GM21619 (cell line): ENCODE data around the gene FAM9C.
"Not testable (repeated sequence)": the region's sequence is repeated elsewhere in the genome, so short reads cannot be mapped to it uniquely, and the experiment has no call there.

Experiments
- ATAC-seq: cut with Tn5 transposase; IDR thresholded peaks from one replicate; pipeline ENCODE4 v1.9.1; 2021; ENCODE audit not compliant: unreplicated experiment

FAM9C gene

DNA sequence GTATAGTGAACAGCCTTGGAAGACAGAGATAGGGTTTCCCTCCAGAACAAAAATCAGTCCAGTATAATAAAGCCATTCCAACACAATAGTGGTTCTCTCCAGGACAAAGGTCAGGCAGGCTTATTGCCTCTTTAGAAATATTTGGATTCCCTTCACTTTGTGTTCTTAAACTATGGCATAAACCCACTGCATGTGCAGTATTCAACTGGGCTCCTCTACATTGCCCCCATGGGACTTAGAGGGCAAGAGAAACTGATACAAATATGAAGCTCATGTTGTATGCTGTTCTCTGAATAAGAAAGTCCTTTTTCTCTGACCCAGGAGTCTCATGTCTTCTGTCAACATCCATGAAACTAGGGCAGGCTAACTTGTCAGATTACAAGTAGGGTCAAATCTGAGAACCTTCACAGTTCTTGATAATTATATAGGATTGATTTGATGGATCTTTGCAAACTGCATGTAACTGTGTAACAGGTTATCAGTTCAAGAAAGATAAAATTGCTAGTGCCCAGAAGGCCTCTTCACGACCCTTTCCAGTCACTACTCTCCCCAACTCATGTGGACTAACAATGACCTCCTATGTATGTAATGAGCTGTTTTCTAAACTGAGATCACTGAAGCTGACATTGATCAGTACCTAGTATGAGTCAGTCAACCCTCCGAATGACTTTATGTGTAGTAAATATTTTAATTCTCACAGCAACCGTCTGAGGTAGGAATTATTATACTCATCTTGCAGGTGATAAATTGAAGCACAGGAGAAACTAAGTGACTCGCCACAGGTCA is 31.9 kb upstream of the FAM9C start:
- no peak for ATAC-seq

DNA sequence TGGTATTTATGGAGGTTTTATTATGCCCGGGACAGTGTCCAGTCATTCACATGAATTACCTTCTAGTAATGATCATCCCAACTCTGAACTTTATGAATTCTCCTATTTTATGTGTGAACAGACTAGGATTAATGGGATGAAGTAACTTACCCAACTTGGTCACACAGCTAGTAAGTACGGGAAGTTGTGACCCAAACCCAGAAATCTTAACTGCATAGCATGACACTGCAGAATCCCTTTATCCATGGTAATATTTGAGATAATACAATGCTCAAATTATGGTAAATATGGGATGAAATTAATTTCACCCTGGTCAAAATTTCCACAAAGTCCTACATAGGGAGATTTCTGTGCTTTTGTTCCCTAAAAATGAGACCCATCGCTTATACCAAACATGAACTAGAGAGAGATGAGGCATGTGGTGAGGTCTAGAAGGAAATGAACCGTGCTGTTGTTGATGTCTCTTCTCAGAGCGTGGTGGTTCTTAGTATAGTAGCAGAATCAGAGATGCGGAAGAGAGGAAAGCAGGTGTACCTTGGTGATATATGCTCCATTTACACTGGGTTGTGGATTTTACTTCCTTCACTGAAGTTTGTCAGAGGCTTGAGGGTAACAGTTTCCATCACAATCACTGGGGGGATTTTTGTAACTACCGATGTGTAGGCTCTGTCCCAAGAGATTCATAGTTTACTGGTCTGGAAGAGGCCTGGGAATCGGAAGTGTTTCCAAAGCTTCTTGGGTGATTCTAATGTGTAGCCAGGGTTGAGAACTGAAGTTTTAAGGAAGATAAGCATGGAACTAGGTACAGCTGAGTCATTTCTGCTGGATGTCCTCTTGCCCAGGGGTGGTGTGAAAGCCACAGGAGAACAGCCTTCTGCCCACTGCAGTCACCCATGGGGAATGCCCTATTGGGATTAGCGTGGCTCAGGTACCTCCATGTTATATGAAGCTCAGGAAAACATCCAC is 30.2 kb upstream of the FAM9C start:
- ATAC-seq = peak; percentile 66

DNA sequence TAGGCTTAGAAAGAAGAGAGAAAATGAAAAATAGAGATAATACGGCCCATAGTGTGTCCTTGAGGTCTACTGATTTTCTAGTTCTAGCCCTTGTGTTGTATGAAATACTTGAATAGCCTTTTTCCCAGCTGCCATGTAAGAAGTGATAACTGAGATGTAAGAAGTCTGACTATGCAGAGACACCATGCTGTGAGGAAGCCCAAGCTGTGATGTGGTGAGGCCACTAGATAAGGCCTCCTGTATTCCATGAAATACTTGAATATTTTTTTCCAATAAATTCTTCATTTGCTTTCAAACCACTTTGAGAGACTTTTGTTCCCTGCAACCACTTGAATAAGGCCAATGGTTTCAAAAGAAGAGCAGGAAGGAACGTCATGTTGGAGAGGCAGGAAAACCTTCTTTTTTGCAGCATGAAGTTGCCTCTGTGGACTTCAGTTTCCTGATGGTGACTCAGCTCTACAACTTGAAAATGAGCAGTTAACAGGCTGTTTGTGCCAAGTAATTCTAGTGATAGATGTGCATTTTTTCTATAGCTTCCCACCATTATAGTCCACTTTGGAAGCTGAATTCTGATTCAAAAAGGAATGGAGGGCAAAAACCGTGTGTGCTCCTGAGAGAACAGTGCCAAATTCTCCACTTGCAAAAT is 25.5 kb upstream of the FAM9C start:
- no peak for ATAC-seq

DNA sequence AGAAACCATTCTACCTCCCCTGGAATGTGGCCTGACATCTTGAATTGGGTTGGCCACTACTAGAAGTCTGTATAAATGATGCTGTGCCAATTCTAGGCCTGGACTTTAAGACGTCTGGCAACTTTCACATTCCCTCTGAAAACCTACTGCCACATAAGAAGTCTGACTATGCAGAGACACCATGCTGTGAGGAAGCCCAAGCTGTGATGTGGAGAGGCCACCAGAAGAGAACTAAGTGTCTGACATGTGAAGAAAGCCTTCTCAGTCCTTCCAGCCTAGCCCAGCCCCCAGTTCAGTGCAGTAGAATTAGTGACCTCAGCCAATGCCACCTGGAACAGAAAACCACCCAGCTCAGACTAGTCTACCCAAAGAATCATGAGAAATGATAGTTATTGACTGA is 24.2 kb upstream of the FAM9C start:
- no peak for ATAC-seq

DNA sequence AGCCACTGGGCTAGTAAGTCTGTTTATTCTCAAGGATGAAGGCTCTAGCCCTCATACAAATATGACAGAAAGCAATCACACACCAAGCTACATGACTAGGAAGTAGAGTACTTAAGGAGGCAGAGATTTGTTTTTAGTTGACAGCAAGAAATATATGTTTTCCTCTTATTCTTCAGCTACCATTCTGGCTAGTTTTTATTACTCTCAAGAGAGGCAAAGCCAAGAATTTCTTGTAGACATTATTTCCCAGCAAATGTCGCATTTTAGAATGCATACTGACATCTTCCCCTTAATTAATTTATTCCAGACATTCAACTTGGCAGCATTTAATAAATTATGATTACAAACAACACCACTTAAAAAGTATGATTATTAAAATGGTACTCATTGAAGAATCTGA is 23.4 kb upstream of the FAM9C start:
- no peak for ATAC-seq

DNA sequence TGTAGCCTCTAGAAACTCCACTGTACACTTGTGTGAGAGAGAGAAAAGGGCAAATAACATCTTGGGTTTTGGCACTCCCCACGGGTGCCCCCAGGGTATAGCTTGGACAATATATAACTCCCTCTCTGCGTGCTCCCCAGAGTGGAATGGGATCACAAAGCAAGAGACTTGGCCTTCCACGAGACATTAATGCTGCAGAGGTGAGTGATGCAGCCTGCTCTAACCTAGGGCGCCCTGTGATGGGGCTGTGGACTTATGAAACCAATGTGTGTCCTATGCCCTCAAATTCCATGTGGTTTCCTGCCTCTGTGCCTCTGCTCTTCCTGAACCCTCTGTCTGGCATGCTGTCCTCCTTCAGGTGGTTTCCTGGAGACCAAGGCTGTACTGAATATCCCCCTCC is 22.0 kb upstream of the FAM9C start:
- ATAC-seq = no peak

DNA sequence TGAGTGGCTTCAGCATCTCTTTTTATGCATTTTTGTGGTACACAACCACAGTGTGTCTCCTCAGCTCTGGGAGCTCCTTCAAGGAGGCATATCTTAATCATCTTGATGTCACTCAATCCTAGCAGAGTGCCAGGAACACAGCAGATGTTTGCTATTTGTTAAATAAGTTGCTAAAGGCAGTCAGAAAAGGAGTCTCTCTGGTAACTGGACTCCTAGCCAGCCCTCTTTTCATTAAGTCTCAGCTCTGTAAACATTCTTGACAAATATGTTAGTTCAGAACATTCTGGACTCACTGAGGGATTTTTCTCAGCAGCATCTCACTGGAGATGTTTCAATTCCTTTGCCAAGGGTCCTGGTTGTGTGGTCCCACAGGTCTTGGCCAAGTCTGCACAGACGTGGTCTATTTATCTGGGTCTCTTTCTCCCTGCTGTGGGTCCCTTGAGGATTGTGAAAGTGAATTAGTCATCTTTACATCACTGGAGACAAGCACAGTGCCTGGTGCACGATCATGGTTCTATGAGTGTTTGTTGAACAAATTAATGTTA is 20.3 kb upstream of the FAM9C start:
- no peak for ATAC-seq

DNA sequence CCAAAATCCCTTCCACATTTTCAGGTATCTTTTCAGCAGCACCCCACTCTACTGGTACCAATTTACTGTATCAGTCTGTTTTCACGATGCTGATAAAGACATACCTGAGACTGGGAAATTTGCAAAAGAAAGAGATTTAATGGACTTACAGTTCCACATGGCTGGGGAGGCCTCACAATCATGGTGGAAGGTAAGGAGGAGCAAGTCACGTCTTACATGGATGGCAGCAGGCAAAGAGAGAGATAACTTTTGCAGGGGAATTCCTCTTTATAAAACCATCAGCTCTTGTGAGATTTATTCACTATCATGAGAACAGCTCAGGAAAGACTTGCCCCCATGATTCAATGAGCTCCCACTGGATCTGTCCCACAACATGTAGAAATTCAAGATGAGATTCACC is 18.7 kb upstream of the FAM9C start:
- ATAC-seq = not testable (repeated sequence)

DNA sequence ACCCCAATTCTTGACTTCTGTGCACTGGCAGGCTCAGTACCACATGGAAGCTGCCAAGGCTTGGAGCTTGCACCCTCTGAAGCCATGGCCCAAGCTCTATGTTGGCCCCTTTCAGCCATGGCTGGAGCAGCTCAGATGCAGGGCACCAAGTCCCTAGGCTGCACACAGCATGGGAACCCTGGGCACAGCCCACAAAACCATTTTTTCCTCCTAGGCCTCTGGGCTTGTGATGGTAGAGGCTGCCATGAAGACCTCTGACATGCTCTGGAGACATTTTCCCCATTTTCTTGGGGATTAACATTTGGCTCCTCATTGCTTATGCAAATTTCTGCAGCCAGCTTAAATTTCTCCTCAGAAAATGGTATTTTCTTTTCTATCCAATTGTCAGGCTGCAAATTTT is 17.9 kb upstream of the FAM9C start:
- ATAC-seq = not testable (repeated sequence)

DNA sequence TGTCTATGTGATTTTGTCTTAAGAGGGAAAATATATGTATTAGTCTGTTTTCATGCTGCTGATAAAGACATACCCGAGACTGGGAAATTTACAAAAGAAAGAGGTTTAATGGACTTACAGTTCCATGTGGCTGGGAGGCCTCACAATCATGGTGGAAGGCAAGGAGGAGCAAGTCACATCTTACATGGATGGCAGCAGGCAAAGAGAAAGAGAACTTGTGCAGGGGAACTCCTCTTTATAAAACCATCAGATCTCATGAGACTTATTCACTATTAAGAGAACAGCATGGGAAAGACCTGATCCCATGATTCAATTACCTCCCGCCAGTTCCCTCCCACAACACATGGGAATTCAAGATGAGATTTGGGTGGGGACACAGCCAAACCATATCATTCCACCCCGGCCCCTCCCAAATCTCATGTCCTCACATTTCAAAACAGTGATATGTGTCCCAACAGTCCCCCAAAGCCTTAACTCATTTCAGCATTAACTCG is 16.8 kb upstream of the FAM9C start:
- not testable (repeated sequence) for ATAC-seq

DNA sequence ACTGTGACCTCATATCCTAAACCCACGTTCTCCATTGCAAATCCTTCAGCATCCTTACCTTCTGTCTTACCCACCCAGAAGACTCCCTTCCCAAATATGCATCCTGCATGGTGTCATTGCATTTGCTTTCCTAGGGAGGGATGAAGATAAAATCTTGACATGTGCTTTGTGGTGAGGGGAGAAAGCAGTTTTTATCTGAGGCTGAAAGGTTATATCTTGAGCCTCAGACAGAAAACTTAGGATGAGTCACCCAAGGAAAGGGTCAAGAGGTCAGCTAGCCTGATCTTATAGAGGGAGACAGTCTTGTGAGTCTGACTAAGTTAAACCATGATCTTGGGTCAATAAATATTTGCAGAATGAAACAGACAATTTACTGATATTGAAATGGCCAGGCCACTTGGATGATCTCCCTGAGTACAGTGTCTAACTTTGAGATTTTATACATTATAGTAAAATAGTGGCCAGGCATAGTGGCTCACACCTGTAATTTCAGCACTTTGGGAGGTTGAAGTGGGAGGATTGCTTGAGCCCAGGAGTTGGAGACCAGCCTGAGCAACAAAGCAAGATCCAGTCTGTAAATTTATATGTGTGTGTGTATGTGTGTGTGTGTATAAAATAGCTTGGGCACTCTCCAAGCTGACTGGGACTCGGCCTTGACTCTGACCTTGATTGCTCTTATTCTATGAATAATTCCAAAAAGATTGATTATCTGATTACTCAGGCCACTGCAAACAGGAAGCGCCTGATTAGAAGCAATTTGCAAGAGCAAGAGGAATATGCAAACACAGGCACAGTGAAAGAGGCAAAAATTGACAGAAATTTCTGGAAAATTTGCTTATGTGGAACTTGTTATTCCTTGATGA is 15.4 kb upstream of the FAM9C start:
- ATAC-seq = no peak

DNA sequence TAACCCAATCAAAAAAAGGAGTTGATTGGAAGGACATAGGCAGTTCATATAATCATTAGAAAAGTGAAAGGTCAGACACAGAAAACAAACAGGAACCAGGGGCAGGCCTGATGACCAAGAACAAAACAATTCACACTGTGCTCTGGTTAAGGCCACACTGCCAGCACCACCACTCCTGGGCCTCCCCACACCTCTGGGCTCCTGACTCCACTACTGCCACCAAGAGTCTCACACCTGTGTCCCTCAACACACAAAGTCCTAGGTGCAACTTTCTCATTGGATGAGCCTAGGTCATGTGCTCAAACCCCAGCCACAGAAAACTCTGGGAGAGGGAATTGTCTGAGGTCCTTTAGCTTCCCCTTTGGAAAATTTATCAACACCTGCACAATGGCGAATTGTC is 11.1 kb upstream of the FAM9C start:
- peak; percentile 46 for ATAC-seq

DNA sequence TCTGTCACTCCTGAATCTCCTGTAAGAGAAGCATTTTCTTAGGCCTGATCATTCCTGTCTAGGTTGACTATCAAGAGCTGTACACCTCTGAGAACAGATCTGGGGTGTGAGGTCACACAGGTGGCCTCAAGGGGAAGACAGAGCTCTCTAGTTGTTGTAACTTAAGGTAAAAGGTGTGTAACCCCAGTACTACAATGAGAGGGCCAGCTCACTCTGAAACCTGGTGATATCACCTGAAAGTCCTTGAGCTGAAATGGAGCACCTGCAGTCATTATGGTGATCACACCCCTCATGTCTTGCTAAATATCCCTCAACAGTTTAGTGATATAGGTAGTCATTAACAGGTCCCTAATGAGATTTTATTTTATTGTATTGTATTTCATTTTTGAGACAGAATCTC is 8.8 kb upstream of the FAM9C start:
- no peak for ATAC-seq

DNA sequence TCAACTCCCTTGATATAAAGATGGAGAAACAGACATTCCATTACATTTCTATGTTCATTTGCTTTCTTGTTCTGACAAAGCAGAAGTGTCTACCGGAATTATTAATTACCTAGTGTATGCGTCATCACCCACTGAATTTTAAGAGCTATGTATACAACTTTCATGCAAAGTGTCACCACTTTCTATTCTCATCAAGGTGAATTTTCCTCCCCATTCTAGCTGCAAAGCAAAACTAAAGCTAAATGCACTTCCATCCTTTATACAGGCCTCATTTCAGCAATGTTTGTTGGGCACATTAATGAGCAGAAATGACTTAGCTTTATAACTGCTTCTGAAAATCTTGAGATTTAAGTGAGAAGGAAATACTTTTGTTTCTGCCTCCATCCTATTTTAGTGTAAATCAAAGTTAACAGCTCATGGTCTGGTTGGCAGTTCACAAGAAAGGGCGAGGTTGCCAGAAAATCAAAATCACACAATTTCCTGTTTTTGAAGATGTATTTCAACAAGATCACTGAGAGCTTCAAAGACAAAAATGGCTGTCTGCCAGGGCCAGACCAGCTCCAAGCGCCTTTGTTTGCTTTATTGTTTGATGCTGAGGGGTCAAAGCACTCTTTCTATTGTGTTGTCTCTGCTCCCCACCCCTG is 7.2 kb upstream of the FAM9C start:
- peak; percentile 81 for ATAC-seq

DNA sequence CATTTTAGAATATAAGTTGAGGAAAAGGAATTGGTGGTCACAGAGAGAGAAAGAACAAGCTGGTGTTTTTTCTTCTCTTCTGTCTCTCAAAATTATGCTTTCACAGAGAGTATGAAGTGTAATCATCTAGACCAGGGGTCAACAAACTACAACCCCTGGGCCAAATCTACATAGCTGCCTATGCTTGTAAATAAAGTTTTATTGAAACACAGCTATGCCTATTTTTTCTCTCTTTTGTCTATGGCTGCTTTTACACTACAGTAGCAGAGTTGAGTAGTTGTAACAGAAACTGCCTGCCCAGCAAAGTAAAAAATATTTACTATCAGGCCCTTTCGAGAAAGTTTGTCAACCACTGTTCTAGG is 6.7 kb upstream of the FAM9C start:
- no peak for ATAC-seq

DNA sequence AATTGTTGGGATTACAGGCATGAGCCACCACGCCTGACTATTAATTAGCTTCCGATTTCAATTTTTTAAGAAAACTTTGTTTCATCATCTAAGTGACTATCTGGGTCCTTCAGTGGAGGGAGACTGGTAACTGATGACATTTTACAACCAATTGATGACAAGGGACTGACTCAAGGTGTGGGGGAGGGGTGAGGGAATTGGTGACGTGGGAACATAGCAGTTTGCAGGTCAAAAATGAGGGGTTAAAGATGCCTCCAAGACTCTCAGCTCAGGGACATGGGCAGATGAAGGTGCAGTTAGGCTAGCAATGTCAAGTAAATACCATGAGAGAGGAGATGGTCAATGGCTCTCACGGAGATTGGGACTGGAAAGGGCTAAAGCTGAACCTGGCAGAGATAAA is 5.7 kb upstream of the FAM9C start:
- ATAC-seq = no peak

DNA sequence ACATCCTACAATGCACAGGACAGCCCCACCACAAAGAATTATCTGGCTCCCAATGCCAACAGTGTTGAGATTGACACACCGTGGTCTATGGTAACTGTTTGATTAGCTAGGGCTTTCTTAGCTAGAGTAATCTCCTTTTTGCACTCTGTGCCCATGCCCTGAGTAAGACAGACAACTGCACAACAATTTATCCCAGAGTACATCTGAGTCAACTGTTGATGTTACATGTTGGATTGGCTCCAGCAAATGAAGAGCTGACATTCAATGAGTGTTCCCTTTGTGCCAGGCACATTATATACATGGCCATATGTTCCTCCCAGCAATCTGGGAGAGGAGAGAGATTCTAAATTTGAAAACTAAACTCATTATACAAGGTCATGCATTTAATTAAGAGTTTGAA is 3.9 kb upstream of the FAM9C start:
- ATAC-seq = no peak

DNA sequence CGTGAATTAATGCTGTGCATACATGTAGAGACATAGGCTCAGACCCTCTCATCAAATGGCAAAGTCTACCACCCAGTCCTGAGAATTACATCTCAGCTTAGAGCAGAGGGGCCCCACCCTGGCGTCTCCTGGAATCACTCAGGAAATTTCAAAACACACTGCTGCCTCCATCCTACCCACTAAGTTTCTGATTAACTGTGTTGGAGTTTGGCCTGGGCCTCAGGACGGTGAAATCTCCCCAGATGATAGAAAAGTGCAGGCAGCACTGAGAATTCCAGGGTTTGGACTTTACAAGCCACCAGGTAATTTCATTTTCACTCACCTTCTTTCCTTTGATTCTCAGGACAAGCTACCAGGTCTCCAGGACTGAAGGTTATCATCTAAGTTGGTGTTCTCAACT is 3.3 kb upstream of the FAM9C start:
- no peak for ATAC-seq

DNA sequence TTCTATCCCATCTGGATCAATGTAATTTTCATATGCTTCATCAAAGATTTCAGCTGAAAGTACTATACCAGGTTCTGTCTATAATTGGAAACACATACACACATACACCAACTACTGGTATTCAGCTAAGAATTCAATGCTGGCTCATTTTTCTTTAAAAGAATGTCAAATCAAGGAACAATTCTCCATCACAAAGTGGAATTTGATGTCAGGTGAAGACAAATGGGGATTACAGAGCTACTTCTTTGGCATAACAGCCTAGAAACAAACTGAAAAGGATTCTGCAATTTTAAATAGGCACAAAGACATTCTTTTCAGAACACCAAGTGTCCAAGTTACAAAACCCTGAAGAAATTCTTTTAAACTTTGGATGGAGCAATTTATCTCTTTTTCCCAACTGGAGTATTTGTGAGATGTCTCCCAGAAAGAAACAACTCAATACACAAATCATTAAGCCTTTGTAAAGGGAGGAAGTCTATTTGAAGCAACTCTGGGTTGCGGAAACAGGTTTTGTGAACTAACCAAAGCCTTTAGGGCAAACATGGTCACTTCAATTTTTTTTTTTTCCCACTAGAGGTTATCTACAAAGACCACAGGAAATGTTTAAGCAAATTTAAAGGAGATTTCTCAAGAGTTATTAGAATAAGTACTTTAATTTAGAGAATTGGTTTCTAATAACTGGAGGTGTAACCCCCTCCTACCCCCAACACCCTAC is 1.9 kb upstream of the FAM9C start:
- no peak for ATAC-seq
